C4-2B (cell line): ENCODE measurements around the gene PDSS2.
"Not testable (repeated sequence)": the region's sequence is repeated elsewhere in the genome, so short reads cannot be mapped to it uniquely, and the experiment has no call there.

ENCODE experiments used
- H3K27ac ChIP-seq: fragments of 450-650 bp; 2 replicates; pipeline ENCODE4 v1.5.1; 2017
- ZFX ChIP-seq: fragments of 450-650 bp; IDR thresholded peaks from 2 replicates; pipeline ENCODE4 v1.6.1; 2017
- TF ChIP-seq, protein P1 (sequence below): fragments of 450-650 bp; conservative IDR thresholded peaks from 2 replicates; pipeline ENCODE4 v1.5.1; 2017; ENCODE audit warnings: mild to moderate bottlenecking

Gene PDSS2

GRCh38 chr6:107488174-107488874 lies 29.0 kb upstream of the PDSS2 start:
- no peak overlapping the region for H3K27ac ChIP-seq
- TF ChIP-seq ZFX = no peak
- TF ChIP-seq, protein P1, sequence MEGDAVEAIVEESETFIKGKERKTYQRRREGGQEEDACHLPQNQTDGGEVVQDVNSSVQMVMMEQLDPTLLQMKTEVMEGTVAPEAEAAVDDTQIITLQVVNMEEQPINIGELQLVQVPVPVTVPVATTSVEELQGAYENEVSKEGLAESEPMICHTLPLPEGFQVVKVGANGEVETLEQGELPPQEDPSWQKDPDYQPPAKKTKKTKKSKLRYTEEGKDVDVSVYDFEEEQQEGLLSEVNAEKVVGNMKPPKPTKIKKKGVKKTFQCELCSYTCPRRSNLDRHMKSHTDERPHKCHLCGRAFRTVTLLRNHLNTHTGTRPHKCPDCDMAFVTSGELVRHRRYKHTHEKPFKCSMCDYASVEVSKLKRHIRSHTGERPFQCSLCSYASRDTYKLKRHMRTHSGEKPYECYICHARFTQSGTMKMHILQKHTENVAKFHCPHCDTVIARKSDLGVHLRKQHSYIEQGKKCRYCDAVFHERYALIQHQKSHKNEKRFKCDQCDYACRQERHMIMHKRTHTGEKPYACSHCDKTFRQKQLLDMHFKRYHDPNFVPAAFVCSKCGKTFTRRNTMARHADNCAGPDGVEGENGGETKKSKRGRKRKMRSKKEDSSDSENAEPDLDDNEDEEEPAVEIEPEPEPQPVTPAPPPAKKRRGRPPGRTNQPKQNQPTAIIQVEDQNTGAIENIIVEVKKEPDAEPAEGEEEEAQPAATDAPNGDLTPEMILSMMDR = no peak

- TF ChIP-seq ZFX = no peak
- TF ChIP-seq, protein P1 = no peak
- no peak overlapping the region for H3K27ac ChIP-seq
Measured at GRCh38 chr6:107485157-107485556, 25.8 kb upstream of the PDSS2 start.

DNA sequence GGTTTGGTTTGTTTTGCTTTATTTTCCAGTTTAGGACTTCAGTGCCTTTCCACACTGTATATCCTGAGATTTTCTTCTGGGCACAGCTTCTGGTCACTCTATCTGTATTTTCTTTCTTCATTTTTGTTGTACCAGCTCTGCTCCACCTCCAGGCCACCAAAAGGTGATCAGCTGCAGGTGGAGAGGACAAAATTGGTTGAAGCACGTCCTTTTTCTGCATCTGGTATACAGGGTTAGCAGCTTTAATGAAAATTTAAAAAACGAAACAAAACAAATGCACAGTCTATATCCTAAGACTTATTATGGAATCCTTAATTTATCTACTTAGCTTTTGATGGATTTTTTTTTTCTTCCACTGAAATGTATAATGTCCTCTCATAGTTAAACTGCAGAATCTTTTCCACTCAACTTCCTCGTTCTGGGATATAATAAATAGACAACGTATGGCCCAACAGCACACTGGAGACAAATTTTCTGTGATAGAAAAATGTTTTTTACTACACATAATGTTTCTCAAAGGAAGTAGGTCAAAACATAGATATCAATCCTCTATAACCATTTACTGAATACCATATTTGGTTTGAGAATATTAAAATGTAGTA lies 19.8 kb upstream of the PDSS2 start:
- H3K27ac ChIP-seq = no peak overlapping the region
- no peak for TF ChIP-seq ZFX
- TF ChIP-seq, protein P1 = no peak

DNA sequence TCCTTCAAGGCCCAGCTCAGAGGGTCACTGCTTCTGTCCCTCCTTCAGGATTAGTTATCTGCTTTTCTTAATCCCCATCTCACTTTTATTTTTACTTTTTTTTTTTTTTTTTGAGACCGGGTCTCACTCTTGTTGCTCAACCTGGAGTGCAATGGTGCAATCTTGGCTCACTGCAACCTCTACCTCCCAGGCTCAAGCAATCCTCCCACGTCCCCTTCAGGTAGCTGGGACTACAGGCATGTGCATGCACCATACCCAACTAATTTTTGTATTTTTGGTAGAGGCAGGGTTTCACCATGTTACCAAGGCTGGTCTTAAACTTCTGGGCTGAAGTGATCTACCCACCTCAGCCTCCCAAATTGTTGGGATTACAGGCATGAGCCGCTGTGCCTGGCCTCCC lies 16.5 kb upstream of the PDSS2 start:
- not testable (repeated sequence) for H3K27ac ChIP-seq

- H3K27ac ChIP-seq = not testable (repeated sequence)
Measured at GRCh38 chr6:107475360-107475759, 16.0 kb upstream of the PDSS2 start.

DNA sequence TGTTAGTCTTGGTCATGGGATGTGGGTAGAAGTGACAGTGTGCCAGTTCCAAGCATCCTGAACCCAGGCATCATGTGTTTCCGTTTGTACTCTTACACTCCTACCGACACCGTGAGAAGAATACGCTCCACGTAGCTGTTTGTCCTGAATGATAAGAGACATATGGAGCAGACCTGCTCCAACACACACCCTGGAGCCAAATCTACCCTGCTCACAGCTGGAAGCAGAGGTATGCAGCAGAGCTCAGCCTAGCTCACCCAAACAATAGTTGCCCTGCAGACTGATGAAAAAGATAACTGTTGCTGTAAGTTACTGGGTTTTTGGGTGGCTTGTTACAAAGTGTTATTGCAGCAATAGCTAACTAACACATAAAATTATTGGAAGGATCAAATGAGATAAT lies 14.3 kb upstream of the PDSS2 start:
- TF ChIP-seq, protein P1 = no peak
- no peak for TF ChIP-seq ZFX
- H3K27ac ChIP-seq = no peak overlapping the region

DNA sequence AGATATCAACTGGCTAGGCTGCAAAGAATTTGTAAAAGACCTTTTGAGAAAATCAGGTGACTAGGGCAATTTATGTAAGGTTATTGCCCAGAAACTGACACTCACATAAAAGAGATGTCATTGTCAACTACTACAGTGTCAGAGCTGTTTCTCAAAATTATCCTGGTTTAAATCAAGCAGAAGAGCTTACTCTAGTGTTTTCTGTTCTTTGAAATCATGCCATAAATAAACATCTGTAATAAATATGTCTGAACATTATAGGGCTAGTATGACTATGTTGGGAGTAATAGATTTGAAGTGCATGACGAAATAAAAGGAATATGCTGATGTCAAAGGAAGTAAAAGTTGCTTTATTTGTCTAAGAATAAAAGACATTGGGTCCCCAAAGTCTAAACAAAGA lies 11.0 kb upstream of the PDSS2 start:
- H3K27ac ChIP-seq = no peak overlapping the region
- TF ChIP-seq, protein P1 = no peak
- no peak for TF ChIP-seq ZFX

DNA sequence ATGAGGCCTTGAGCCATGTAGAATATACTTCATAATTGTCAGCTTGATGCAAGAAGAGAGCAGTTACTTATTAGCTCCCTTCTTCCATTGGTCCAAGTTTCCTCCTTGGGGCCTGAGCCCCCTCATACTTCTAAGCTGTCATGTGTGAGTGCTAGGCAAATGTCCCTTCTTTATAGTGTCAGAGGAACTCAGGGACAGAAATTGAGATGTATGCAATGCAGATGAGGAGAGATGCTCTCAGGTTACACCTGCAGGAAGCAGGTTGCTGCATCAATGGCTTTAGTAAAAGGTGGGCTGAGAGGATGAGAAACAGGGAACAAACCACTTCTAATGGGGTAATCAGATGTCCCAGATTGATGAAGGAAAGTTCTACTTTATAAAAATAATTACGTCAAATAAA lies 6.7 kb upstream of the PDSS2 start:
- H3K27ac ChIP-seq = no peak overlapping the region
- no peak for TF ChIP-seq ZFX
- TF ChIP-seq, protein P1 = no peak
